ENCODE measurements around the gene WDR37. TPM values are rescaled to one million over a fixed set of nuclear protein-coding genes. Genes with fewer than 3 reads are reported as not detected.

WDR37 gene
- total and polyA plus RNA-seq, 9 of the 15 experiments (the other 6 are each of a cell fraction or from before 2014, with no cell fraction given): 2.3 to 11.6 (median 6.7) TPM

GRCh38 chr10:1048732-1049424 lies 7.3 kb upstream of the WDR37 start, which contains the start of gene IDI1:
IDI1 (minus strand) TSS chr10:1049119; CDS start chr10:1049003, 116 bp downstream.
- Histone ChIP-seq H4K20me1 (replicated peaks; ENCODE audit: control insufficient read depth, insufficient read depth, low read length) (peaks cover 39% of the 10 kb centered on the region), H3K9me1 (ENCODE audit: control insufficient read depth, insufficient read depth, low read length) (peaks cover 13% of the 10 kb centered on the region), H3K4me3 (peak within 1 kb of the TSS; percentile 94), H3K4me1 (replicated peaks in 1 of 2; ENCODE audit: control insufficient read depth in 2 of 2, insufficient read depth in 2 of 2, low read length in 2 of 2) (peaks cover 21 to 31% of the 10 kb centered on the region in 2 experiments), H2AFZ (ENCODE audit: low read depth, low read length) (peak within 1 kb of the TSS; percentile 78), H3K4me2 (ENCODE audit: insufficient read depth, low read length) (peak within 1 kb of the TSS; percentile 100), H3K79me2 (ENCODE audit: control insufficient read depth, insufficient read depth, low read length) (peaks cover 75% of the 10 kb centered on the region), H3K27ac (ENCODE audit: extremely low read depth, low read depth, low read length) (peak within 1 kb of the TSS; percentile 93), H3K9me3 (replicated peaks; ENCODE audit: control insufficient read depth, insufficient read depth, low read depth, low read length) (no peaks in the 10 kb centered on the region), H3K36me3 (ENCODE audit: control insufficient read depth, insufficient read depth, low read length) (peaks cover 65% of the 10 kb centered on the region), H3K9ac (ENCODE audit: insufficient read depth in 1 of 2, low read depth in 2 of 2, low read length in 2 of 2) (peak within 1 kb of the TSS; percentile 89 to 97), H3K27me3 (ENCODE audit: control insufficient read depth in 2 of 2, insufficient read depth in 2 of 2, low read length in 2 of 2) (no peaks in the 10 kb centered on the region)
- under 1% methylated on average over 54 of the region's 83 CpGs for WGBS (ENCODE audit: insufficient coverage, low coverage, missing lambda C conversion rate)
- ATAC-seq (peak; percentile 93), FAIRE-seq (peak; percentile 88), DNase-seq (ENCODE audit: extremely low read depth in 1 of 4, low spot score in 3 of 4) (peak; percentile 92 to 98 (median 96))
- no TSS peak for BruUV-seq (replicated peaks)
- intact Hi-C loops (cut with micrococcal nuclease): no loop called here
- POLR2A ChIA-PET: interaction anchor here (0.7 to 3.5 kb wide), 12 partner anchors 9 to 129 kb away, joined by 3 to 25 read pairs (median 3); no protein-coding TSS in a partner anchor
- in situ Hi-C loops (cut with MboI): no loop called here
- CTCF ChIA-PET (ENCODE audit: low intra/inter-chr PET ratio): no interaction called here
- TF ChIP-seq HDAC6 (IDR thresholded peaks at IDR 0.05; ENCODE audit: low read depth, low read length): no peak
- TF ChIP-seq AFF1 (IDR thresholded peaks at IDR 0.05; ENCODE audit: low read depth in 1 of 2, partially characterized antibody in 2 of 2): no peak
- TF ChIP-seq CBFB (CRISPR knock-in tag; IDR thresholded peaks at IDR 0.05): 0 out of 2 replicates have a peak, but pooled peaks have one; percentile 20
- TF ChIP-seq HIVEP1 (CRISPR knock-in tag; IDR thresholded peaks at IDR 0.05): peak; percentile 65; the same call in 1 of the 2 replicates
- peak; percentile 87 to 89 for TF ChIP-seq NRF1 (conservative IDR thresholded peaks at IDR 0.05 in 1 of 2, IDR thresholded peaks at IDR 0.05 in 1 of 2)
- peak; percentile 42 for TF ChIP-seq SP2 (IDR thresholded peaks at IDR 0.05; ENCODE audit: extremely low read depth, low read depth, low read length, poor library complexity, severe bottlenecking)
- TF ChIP-seq ZZZ3 (IDR thresholded peaks at IDR 0.05): no peak
- TF ChIP-seq SAP30 (IDR thresholded peaks at IDR 0.05; ENCODE audit: borderline replicate concordance, insufficient read depth, low read depth, low read length, poor library complexity, severe bottlenecking): peak; percentile 20
- 0 out of 2 replicates have a peak, but pooled peaks have one; percentile 43 for TF ChIP-seq ZBTB7A (IDR thresholded peaks at IDR 0.05; ENCODE audit: borderline replicate concordance, control insufficient read depth, low read depth, low read length)
- TF ChIP-seq KDM4B (IDR thresholded peaks at IDR 0.05; ENCODE audit: borderline replicate concordance in 2 of 2, low read depth in 1 of 2): no peak; a peak in 1 of 4 replicates
- TF ChIP-seq KLF13 (tag; IDR thresholded peaks at IDR 0.05; ENCODE audit: borderline replicate concordance, low read depth): peak; percentile 19; the same call in 1 of the 2 replicates
- peak; percentile 40 for TF ChIP-seq FUS (optimal IDR thresholded peaks at IDR 0.05; ENCODE audit: low read depth, low read length)
- TF ChIP-seq MEIS2 (IDR thresholded peaks at IDR 0.05; ENCODE audit: partially characterized antibody): peak; percentile 37
- TF ChIP-seq NKRF (IDR thresholded peaks at IDR 0.05; ENCODE audit: borderline replicate concordance): peak; percentile 79; the same call in 1 of the 2 replicates

Measured in K562 (cell line).